Kidney glomerular epithelial cell (primary cell): ENCODE data around the gene CIB4.

ENCODE experiments used
- DNase-seq: peaks from one replicate; lab custom pipeline; 2025; lab: John Stamatoyannopoulos, UW

Gene CIB4

GRCh38 chr2:26640781-26641564 is at the start of gene CIB4:
CIB4 (minus strand) TSS chr2:26641366; CDS start chr2:26641314, 52 bp downstream.
- DNase-seq, result peak; percentile 27

DNA sequence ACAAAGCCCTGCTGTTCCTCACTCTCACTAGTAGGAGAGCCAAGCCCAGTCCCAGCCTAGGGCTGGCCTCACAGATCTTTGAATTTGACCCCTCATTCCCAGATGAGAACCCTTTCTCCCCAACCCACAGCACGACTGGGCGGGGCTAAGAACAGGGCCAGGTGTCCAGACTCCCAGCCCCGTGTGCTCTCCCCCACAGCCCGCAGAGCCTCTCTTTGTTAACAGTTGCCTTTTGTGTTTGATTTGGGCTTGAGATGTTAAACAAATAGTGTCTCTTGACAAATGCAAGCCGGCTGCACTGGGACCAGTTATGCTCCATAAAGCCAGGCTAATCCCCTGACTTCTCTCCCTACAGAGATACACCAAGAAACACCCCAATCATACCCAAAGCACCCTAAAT is 46.6 kb upstream of the CIB4 start:
- DNase-seq, result no peak

GRCh38 chr2:26687328-26687727 is 46.2 kb upstream of the CIB4 start:
- DNase-seq, result no peak

DNA sequence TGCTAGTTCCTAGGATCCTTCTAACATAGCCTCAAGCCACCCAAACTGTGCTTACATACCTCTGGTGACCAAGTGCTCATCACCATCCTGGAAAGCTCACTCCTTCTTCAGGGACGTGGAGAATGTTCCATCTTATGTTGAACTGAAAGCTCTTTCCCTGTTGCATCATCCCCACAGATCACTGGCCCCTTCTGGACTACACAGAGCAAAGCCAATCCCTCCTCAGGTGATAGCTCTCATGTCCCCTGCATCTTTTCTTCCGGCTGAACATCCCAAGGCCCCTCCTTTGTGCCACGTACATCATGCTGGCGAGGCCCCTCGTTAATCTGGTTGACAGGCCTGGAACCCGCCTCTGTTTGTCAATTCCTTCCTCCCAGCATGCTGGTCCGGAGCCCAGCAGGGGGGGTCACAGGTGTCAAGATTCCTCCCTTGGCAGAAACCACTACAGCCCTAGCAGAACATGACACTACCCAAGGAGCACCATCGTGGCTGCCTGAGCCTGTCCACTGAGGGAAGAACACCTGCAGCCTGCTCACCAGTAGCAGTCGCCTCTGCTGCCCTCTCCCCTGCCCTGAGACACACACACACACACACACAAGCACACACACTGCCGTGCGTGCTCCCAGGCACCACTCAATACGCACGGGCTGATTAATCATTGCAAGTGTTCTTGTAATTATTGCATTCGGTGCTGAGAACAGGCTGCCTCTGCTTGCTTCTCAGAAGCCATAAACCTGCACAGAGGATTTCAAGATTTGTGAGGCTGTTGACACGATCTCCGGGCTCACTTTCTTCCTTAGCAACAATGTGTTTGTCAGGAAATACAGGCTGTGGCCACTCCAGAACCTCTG is 45.0 kb upstream of the CIB4 start:
- DNase-seq, result peak; percentile 22

DNA sequence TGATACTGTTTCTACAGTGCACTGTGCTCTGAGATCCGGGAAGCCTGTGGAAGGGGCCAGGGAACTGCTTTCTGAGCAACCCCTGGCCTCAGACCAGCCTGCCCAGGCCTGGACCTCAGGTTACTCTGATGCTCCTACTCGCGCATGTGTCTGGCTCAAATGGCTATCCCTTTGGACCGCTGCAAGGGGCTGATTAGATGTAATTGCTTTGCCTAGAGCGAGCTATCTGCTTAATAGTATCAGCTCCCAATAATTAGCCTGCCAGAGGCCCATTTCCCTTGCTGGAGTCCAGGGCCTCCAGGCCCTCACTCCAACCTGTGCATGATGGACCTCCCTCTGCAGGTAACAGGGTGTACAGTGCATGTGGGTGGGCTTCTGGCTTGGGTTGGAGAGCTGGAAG is 44.2 kb upstream of the CIB4 start:
- DNase-seq, result no peak

- no peak for DNase-seq
These were observed 42.4 kb upstream of the CIB4 start for GRCh38 chr2:26683583-26683982.

DNA sequence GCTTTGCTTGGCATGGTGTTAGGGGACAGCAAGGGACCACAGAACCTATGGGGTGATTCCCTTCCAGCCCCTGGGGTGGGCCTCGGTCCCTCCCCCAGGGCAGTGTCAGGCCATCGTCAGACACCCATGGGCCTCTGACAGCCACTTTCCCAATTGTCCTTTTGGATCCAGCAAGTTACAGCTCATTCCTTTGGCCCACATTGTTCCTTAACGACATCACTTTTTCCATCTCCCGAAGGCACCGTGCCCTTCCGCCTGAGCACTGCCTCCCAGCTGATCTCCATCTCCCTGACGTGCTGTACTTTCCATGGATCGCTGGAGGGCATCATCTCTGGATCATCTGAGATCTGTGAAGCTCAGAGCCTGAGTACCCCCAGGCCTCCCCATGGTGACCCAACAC is 41.0 kb upstream of the CIB4 start:
- no peak for DNase-seq

DNA sequence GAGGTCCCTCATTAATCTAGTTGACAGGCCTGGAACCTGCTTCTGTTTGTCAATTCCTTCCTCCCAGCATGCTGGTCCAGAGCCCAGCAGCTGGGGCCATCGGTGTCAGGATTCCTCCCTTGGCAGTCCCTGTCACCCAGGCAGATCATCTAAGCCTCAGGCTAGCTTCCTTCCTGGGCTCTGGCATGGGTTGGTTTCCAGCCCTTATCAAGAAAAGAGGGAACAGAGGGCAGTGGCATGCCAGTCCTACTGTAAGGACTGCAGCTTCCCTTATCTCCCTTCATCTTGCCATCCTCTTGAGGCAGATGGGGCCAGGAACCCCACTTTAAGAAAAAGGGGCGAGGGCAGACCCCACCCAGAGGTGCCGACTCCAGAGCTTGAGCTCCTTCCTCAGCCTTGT is 40.5 kb upstream of the CIB4 start:
- no peak for DNase-seq

DNA sequence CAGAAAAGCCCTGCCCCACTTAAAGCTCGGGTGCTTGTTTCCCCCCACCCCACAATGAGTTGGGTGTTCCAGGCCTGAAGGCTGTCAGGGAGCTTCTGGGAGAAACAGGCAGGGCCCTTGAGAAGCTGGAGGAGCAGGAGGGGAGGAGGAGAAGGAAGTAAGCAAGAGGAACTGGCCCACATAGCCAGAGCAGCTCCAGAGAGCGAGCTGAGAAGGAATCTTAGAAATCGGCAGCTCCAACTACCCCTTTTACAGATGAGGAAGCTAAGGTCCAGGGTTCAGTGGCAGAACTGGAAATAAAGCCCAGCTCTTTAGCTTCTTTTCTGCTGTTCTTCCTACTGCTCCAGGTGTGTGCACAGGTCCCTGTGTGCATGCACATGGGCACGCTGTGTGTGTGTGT is 38.7 kb upstream of the CIB4 start:
- no peak for DNase-seq

- DNase-seq, result no peak
These were observed 36.9 kb upstream of the CIB4 start for GRCh38 chr2:26678035-26678434.

GRCh38 chr2:26675651-26676255 is 34.6 kb upstream of the CIB4 start:
- no peak for DNase-seq

GRCh38 chr2:26674771-26675170 is 33.6 kb upstream of the CIB4 start:
- DNase-seq, result no peak

- no peak for DNase-seq
These were observed 33.0 kb upstream of the CIB4 start for GRCh38 chr2:26674002-26674751.

DNA sequence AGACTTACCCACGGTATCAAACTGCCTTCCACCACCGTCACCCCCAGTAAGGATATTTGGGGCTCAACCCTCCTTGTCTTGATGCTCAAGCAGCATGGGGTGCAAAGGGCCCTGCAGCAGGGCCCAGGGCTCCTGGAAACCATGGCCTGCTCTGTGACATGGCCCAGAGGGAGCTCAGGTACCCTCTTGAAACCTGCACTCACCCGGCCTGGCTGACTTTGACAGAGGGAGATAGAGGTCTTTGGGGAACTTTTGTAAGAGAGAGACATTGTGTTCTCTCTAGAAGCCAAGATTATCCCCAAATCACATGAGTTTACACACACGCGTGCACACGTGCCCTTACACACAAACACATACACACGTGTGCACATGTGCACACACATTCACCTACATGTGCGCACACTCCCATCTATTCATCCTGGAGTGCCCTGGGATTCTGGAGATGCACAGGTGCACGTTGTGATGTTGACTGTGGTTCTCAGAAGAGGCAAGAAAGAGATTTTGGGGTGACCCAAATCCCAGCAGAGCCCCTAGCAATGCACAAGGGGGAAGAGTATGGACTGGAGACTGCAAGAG is 31.7 kb upstream of the CIB4 start:
- DNase-seq, result no peak

DNA sequence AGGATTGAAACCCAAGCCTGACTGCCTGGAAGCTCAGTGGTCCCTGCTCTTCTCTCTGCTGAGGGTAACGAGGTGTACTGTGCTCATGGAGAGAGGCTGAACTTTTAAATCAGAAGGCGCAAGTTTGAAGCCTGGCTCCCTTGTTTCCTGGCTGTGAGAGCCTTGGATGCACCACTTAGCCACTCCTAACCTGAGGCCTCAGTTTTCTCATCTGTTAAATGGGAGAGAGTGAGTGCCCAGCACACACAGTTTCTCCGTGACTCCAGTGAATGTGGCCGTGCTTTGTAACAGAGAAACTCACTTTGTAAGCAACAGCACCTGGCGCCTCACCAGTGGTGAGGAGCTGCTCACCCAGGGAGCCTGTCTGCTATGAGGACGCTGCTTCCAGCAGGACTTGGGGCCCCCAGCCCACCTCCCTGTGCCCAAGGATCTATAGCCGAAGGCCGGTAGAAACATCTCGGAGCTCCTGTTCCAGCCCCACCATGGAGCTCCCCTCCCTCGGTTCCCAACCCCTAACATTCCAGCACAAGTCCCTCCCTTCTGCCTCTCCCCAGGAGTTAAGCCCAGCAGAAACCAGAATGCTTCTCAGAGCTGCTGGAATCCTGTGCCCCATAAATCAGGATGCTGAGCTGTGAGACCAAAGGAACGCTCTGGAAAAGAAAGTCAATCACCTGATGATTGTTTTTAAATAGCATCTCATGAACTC is 31.1 kb upstream of the CIB4 start:
- no peak for DNase-seq

- DNase-seq, result no peak
These were observed 30.5 kb upstream of the CIB4 start for GRCh38 chr2:26671691-26672090.

- no peak for DNase-seq
These were observed 29.8 kb upstream of the CIB4 start for GRCh38 chr2:26670931-26671460.

GRCh38 chr2:26670171-26670570 is 29.0 kb upstream of the CIB4 start:
- DNase-seq, result no peak

- no peak for DNase-seq
These were observed 27.9 kb upstream of the CIB4 start for GRCh38 chr2:26668856-26669750.

DNA sequence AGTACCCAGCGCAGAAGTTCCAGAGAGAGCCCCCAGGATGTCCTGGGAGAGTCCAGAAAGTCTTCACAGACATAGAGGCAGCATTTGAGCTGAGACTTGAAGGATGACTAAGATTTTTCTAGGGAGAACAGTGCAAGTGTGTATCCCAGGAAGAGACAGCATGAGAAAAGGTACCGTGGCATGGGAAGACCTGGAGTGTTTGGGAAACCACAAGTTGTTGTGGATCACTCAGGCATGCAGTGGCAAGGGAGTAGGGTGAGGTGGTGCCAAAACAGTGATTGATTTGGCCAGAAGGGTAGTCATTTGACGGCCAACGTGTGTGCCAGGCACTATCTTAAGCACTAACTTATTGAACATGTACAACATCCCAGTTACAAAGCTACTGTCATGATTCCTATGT is 26.9 kb upstream of the CIB4 start:
- DNase-seq, result peak; percentile 23
